K562 treated with DMSO at 1 percent for 12 hours (cell line): ENCODE data around the gene PAPOLB. TPM values are rescaled to one million over a fixed set of nuclear protein-coding genes. Genes with fewer than 3 reads are reported as not detected.

Experiments used
- total RNA-seq: library from RNA; unstranded; fragments of 300-600 nt; gene quantifications from 2 replicates; pipeline ENCODE4 v1.2.3, GENCODE V29; 2022; ENCODE audit not compliant: insufficient read depth

The PAPOLB gene
- total RNA-seq, result not detected in 2 replicates

DNA sequence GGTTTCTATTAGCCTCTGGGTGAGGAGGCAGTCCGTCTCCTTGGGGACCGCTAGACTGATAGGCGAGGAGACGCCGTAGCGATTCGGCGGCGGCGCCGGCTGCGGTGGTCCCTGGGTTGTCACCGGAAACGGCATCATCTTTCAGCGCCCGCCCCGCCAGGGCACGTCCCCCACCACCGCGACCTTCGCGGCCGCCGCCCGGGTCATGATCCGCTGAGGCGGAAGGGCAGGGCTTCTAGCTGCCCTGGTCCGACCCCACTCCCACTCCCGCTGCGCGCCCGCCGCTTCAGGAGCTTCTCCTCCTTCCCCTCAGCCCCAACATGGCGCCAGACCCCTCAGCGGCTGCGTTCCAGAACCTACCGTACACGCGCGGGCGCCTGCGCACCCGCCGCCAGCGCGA, at the start of gene PAPOLB:
TSS of gene PAPOLB (minus strand) at position 358 of the 400 bp plus-strand sequence. CDS start at position 138, 220 bp downstream.

DNA sequence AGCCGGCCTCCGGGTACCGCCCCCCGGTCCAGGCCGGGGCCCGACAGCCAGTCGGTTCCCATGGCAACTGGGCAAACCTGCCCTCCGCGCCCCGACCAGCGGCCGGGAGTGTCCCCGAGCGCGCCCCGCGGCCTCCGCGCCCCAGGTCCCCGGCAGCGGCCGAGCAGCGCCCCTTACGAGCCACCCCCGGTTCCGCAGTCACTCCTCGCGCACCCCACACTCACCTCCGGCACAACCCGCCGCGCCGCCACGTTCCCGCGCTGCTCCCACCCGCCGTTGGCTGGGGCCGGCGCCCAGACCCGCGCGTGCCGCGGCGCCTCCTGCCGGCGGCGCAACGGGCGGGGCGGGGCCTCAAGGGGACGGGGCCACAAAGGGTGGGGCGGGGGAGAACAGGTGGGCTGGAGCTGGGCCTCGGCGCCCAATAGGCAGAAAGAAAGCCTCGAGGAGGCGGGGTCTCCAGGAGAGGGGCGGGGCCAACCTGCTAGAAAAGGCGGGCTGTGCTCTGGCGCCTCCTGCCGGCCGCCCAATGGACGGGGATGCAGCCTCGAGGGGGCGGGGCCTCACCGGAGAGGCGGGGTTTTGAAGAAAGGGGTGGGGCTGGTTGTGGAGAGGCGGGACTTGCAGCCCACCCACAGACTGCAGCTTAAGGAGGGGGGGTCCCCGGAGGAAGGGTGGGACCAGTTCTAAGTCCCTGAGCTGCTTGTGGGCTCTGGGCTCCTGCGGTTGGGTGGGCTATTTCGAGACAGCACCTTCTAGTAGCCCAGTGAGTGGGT, 21.7 kb upstream of the PAPOLB start, which contains the start of gene RADIL:
TSS of gene RADIL (minus strand) at position 345 of the 773 bp plus-strand sequence. CDS start 5,577 bp downstream, outside the sequence.

Other genes with a start within 250 kb of the PAPOLB start
- gene FOXK1, start 179.7 kb downstream of the PAPOLB start, total RNA-seq, result 4.7 and 17.2 TPM in 2 replicates
- gene AP5Z1, start 86.4 kb downstream of the PAPOLB start, total RNA-seq, result 51.5 and 57.4 TPM in 2 replicates
- 6.9 and 7.9 TPM in 2 replicates for gene RADIL, start 21.7 kb upstream of the PAPOLB start, total RNA-seq
- gene MMD2, start 97.2 kb upstream of the PAPOLB start, total RNA-seq, result not detected in 2 replicates
- 1.6 and 7.6 TPM in 2 replicates for gene RBAK, start 183.8 kb upstream of the PAPOLB start, total RNA-seq